MM.1S (cell line): ENCODE measurements around the gene BMAL1.

Experiments
- DNase-seq: peaks from one replicate; pipeline ENCODE4 v3.0.0-alpha.2; 2015
- H2AFZ ChIP-seq: fragments of 300-600 bp; sonication (generic); 2 replicates; pipeline ENCODE4 v1.6.0; 2016; ENCODE audit warnings: antibody characterized with exemption, low read length
- H3F3A ChIP-seq: fragments of 300-600 bp; sonication (generic); 2 replicates; pipeline ENCODE4 v1.6.1; 2016; ENCODE audit warnings: mild to moderate bottlenecking, antibody characterized with exemption, low read length, moderate library complexity, mixed read lengths; ENCODE audit not compliant: insufficient read depth
- H3K27ac ChIP-seq: fragments of 300-600 bp; sonication (generic); 2 replicates; pipeline ENCODE4 v1.5.1; 2016; ENCODE audit warnings: mild to moderate bottlenecking, low read length
- H3K27me3 ChIP-seq: fragments of 300-600 bp; sonication (generic); replicated peaks from 2 replicates; pipeline ENCODE4 v1.6.0; 2016; ENCODE audit warnings: low read length; ENCODE audit not compliant: insufficient read depth
- H3K36me3 ChIP-seq: fragments of 300-600 bp; sonication (generic); replicated peaks from 2 replicates; pipeline ENCODE4 v1.6.1; 2016; ENCODE audit warnings: mild to moderate bottlenecking, low read length, mixed read lengths; ENCODE audit not compliant: insufficient read depth
- H3K4me1 ChIP-seq: fragments of 300-600 bp; sonication (generic); 2 replicates; pipeline ENCODE4 v1.6.1; 2016; ENCODE audit warnings: low read length, mixed read lengths
- H3K4me2 ChIP-seq: fragments of 300-600 bp; sonication (generic); 2 replicates; pipeline ENCODE4 v1.6.0; 2016; ENCODE audit warnings: low read depth, low read length
- H3K4me3 ChIP-seq: fragments of 300-600 bp; sonication (generic); 2 replicates; pipeline ENCODE4 v1.5.1; 2016; ENCODE audit warnings: low read length, mixed read lengths
- H3K79me2 ChIP-seq: fragments of 300-600 bp; sonication (generic); 2 replicates; pipeline ENCODE4 v1.6.1; 2016; ENCODE audit warnings: mixed run types, low read length, mixed read lengths
- H3K9ac ChIP-seq: fragments of 300-600 bp; sonication (generic); 2 replicates; pipeline ENCODE4 v1.6.1; 2016; ENCODE audit warnings: low read length, mixed read lengths
- H3K9me2 ChIP-seq: fragments of 300-600 bp; sonication (generic); replicated peaks from 2 replicates; pipeline ENCODE4 v1.6.1; 2016; ENCODE audit warnings: mild to moderate bottlenecking, low read length, mixed read lengths; ENCODE audit not compliant: insufficient read depth
- H3K9me3 ChIP-seq: fragments of 300-600 bp; sonication (generic); replicated peaks from 2 replicates; pipeline ENCODE4 v1.6.1; 2016; ENCODE audit warnings: mild to moderate bottlenecking, low read length, mixed read lengths; ENCODE audit not compliant: insufficient read depth
- H4K20me1 ChIP-seq: fragments of 300-600 bp; sonication (generic); 2 replicates; pipeline ENCODE4 v1.6.1; 2016; ENCODE audit warnings: mild to moderate bottlenecking, low read length, moderate library complexity, mixed read lengths; ENCODE audit not compliant: insufficient read depth
- CTCF ChIP-seq: fragments of 300-600 bp; sonication (generic); IDR thresholded peaks from 2 replicates; pipeline ENCODE4 v1.5.1; 2016; ENCODE audit warnings: antibody characterized with exemption, low read length, mixed read lengths
- EZH2 ChIP-seq: fragments of 300-600 bp; sonication (generic); optimal IDR thresholded peaks from 2 replicates; pipeline ENCODE3; 2017; ENCODE audit warnings: low read depth, mild to moderate bottlenecking, antibody characterized with exemption, low read length, mixed read lengths
- EZH2phosphoT487 ChIP-seq: fragments of 300-600 bp; sonication (generic); IDR thresholded peaks from 2 replicates; pipeline ENCODE4 v1.6.1; 2018; ENCODE audit warnings: antibody characterized with exemption, low read length

Gene BMAL1

GRCh38 chr11:13318498-13319295 lies 41.1 kb downstream of the BMAL1 start:
- Histone ChIP-seq H3K27ac (no peak overlapping the region), H4K20me1 (no peaks in the 10 kb centered on the region; the same call in 1 of the 2 replicates), H3K4me1 (peaks cover 7% of the 10 kb centered on the region), H3K4me3 (peak overlapping the region; percentile 26; the same call in 1 of the 2 replicates), H2AFZ (no peak overlapping the region), H3K4me2 (peak overlapping the region; percentile 58), H3K27me3 (no peaks in the 10 kb centered on the region), H3K9me2 (no peaks in the 10 kb centered on the region), H3F3A (no peaks in the 10 kb centered on the region), H3K9ac (no peak overlapping the region), H3K9me3 (no peaks in the 10 kb centered on the region), H3K36me3 (no peaks in the 10 kb centered on the region), H3K79me2 (peaks cover 24% of the 10 kb centered on the region)
- no peak for TF ChIP-seq EZH2
- no peak for TF ChIP-seq EZH2phosphoT487
- no peak for TF ChIP-seq CTCF
- DNase-seq: peak; percentile 40

GRCh38 chr11:13320688-13321087 lies 43.1 kb downstream of the BMAL1 start:
- no peak overlapping the region for H3K4me3 ChIP-seq
- H3F3A ChIP-seq: no peaks in the 10 kb centered on the region
- H4K20me1 ChIP-seq: no peaks in the 10 kb centered on the region; the same call in 1 of the 2 replicates
- DNase-seq: no peak
- H3K9me3 ChIP-seq: no peaks in the 10 kb centered on the region
- H3K9me2 ChIP-seq: no peaks in the 10 kb centered on the region
- peaks cover 7% of the 10 kb centered on the region for H3K4me1 ChIP-seq
- H3K27ac ChIP-seq: no peak overlapping the region
- peaks cover 20% of the 10 kb centered on the region for H3K79me2 ChIP-seq
- no peak overlapping the region for H2AFZ ChIP-seq
- H3K4me2 ChIP-seq: no peak overlapping the region
- H3K36me3 ChIP-seq: no peaks in the 10 kb centered on the region
- H3K27me3 ChIP-seq: no peaks in the 10 kb centered on the region
- TF ChIP-seq EZH2 (no peak), CTCF (no peak), EZH2phosphoT487 (no peak)
- no peak overlapping the region for H3K9ac ChIP-seq

- Histone ChIP-seq H3K4me2 (no peak overlapping the region), H3K79me2 (peaks cover 20% of the 10 kb centered on the region), H3K27ac (no peak overlapping the region), H3K36me3 (no peaks in the 10 kb centered on the region), H3K27me3 (no peaks in the 10 kb centered on the region), H4K20me1 (no peaks in the 10 kb centered on the region; the same call in 1 of the 2 replicates), H2AFZ (no peak overlapping the region), H3K9me3 (no peaks in the 10 kb centered on the region), H3K9me2 (no peaks in the 10 kb centered on the region), H3K4me3 (no peak overlapping the region), H3K4me1 (peaks cover 7% of the 10 kb centered on the region), H3K9ac (no peak overlapping the region), H3F3A (no peaks in the 10 kb centered on the region)
- DNase-seq: no peak
- TF ChIP-seq EZH2phosphoT487: no peak
- no peak for TF ChIP-seq CTCF
- no peak for TF ChIP-seq EZH2
Measured at GRCh38 chr11:13321431-13321830, 43.8 kb downstream of the BMAL1 start.
